ENCODE measurements around the gene XK.

GRCh38 chrX:37662181-37662580, 23.4 kb upstream of the XK start:
- TF ChIP-seq POLR2A (IDR thresholded peaks at IDR 0.05; ENCODE audit: low read depth, low read length) (no peak), RAD21 (IDR thresholded peaks at IDR 0.05; ENCODE audit: low read length) (no peak), MAZ (IDR thresholded peaks at IDR 0.05; ENCODE audit: borderline replicate concordance, low read depth, low read length) (no peak), SMC3 (IDR thresholded peaks at IDR 0.05; ENCODE audit: low read depth, low read length) (no peak), RFX5 (IDR thresholded peaks at IDR 0.05; ENCODE audit: low read depth, low read length) (no peak), USF2 (IDR thresholded peaks at IDR 0.05; ENCODE audit: low read depth, low read length) (no peak), NFE2L2 (IDR thresholded peaks at IDR 0.05; ENCODE audit: low read depth, low read length) (no peak), RCOR1 (IDR thresholded peaks at IDR 0.05; ENCODE audit: insufficient replicate concordance, low read length) (no peak), CHD1 (IDR thresholded peaks at IDR 0.05; ENCODE audit: low read depth, low read length) (no peak), MXI1 (IDR thresholded peaks at IDR 0.05; ENCODE audit: borderline replicate concordance, low read depth, low read length) (no peak), BHLHE40 (IDR thresholded peaks at IDR 0.05; ENCODE audit: low read depth, low read length) (no peak), FOS (IDR thresholded peaks at IDR 0.05; ENCODE audit: low read depth, low read length) (no peak)
- TF ChIP-seq, protein P1, sequence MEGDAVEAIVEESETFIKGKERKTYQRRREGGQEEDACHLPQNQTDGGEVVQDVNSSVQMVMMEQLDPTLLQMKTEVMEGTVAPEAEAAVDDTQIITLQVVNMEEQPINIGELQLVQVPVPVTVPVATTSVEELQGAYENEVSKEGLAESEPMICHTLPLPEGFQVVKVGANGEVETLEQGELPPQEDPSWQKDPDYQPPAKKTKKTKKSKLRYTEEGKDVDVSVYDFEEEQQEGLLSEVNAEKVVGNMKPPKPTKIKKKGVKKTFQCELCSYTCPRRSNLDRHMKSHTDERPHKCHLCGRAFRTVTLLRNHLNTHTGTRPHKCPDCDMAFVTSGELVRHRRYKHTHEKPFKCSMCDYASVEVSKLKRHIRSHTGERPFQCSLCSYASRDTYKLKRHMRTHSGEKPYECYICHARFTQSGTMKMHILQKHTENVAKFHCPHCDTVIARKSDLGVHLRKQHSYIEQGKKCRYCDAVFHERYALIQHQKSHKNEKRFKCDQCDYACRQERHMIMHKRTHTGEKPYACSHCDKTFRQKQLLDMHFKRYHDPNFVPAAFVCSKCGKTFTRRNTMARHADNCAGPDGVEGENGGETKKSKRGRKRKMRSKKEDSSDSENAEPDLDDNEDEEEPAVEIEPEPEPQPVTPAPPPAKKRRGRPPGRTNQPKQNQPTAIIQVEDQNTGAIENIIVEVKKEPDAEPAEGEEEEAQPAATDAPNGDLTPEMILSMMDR (conservative IDR thresholded peaks at IDR 0.05; ENCODE audit: low read depth, low read length), result no peak
- TF ChIP-seq, protein P2, sequence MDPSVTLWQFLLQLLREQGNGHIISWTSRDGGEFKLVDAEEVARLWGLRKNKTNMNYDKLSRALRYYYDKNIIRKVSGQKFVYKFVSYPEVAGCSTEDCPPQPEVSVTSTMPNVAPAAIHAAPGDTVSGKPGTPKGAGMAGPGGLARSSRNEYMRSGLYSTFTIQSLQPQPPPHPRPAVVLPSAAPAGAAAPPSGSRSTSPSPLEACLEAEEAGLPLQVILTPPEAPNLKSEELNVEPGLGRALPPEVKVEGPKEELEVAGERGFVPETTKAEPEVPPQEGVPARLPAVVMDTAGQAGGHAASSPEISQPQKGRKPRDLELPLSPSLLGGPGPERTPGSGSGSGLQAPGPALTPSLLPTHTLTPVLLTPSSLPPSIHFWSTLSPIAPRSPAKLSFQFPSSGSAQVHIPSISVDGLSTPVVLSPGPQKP (IDR thresholded peaks at IDR 0.05; ENCODE audit: borderline replicate concordance, low read depth, low read length), result no peak
